NOMO-1 (cell line): ENCODE measurements around the gene CDC45.

Source experiments
- DNase-seq, 2 experiments: peaks; one replicate each; lab custom pipeline; 2025; ENCODE audit not compliant: unreplicated experiment in 2 of 2; lab: John Stamatoyannopoulos, UW

The CDC45 gene

GRCh38 chr22:19466848-19467752 is 12.6 kb upstream of the CDC45 start:
- DNase-seq = no peak

- DNase-seq = no peak
Observed at GRCh38 chr22:19467912-19468311, 11.8 kb upstream of the CDC45 start.

- no peak for DNase-seq
Observed at GRCh38 chr22:19469421-19469820, 10.3 kb upstream of the CDC45 start.

DNA sequence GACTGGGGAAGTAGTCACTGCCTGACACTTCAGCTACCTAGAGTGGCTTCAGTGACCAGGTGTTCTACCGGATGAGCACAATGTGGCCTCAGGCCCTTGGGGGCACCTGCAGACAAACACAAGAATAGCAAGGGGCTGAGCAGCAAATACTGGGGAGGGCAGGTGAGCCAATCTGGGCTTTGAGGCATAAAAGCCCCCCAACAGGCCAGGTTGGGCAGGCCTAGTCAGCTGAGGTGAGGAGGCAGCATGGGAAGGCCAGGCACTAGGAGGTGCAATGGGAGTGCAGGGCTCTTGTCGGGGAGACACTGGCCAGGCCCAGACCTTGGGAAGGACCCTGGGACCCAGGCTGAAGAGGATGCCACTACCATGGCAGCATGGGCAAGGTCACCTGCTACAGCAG is 9.7 kb upstream of the CDC45 start:
- DNase-seq = no peak

DNA sequence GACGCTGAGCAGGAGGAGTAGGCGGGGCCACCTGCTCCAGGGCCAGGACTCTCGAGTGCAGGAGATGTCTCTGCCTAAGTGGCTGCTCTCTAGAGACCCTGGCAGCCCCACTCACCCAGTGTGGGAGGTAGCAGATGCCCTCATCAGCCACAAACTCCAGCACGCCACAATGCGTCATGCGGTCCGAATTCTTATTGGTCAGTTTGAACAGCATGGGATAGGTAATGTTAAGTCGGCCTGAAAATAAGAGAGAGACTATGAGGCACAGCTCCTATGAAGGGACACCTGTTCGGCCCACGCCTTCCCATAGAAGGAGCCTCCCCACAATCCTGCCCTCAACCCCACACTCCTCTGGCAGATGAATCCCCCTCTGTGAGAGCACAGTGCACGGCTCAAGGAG is 8.1 kb upstream of the CDC45 start:
- DNase-seq = no peak

- DNase-seq = no peak
Observed at GRCh38 chr22:19472233-19472632, 7.5 kb upstream of the CDC45 start.

DNA sequence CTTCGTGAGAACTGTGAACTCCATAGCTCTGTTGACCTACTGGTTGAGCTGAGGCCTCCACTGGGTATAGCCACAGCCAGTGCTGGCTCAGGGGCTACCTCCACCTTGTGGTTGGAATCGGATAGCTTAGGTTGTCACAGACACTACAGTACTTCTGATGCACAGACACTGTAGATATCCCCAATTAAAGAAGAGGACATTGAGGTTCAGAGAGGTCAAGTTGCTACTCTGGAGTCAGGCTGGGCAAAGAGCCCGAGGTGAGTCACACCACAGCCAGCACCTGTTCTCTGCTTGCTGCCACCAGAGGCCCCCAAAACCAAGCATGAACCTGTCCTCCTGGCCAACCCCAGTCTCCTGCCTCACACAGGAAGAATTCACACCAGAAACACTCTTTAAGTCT is 6.1 kb upstream of the CDC45 start:
- no peak for DNase-seq

GRCh38 chr22:19476023-19476422 is 3.7 kb upstream of the CDC45 start:
- no peak for DNase-seq

DNA sequence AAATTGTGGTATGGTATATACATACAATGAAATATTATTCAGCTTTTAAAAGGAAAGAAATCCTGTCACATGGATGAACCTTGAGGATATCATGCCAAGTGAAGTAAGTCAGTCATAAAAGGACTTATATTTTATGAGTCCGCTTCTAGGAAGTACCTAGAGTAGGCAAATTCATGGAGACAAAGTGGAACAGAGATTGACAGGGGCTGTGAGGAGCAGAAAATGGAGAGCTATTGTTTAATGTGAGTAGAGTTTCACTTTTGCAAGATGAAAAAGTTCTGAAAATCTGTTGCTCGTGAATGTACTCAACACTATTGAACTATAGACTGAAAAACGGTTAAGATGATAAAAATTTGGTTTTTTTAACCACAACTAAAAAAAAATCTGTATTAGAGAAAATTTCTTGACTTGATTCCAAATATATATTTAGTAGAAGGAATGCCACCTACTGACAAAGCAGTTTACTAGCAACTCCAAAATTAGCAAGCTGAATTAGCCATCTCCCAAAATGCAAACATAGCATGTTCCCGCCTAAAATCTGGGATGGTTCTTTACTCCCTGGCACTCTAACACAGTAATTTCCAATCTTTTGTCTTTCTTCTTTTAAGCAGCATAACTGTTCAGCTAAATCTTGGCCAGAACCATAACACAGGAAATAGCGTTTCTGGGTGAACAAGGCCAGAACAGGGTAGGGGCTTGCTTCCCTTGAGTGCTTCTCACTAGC is 2.2 kb upstream of the CDC45 start:
- DNase-seq = peak in 1 of 2 experiments; percentile 1

GRCh38 chr22:19478045-19478900 is 1.4 kb upstream of the CDC45 start:
- DNase-seq = no peak

GRCh38 chr22:19478901-19479354 is 792 bp upstream of the CDC45 start, which contains the start of gene UFD1:
Gene UFD1 (minus strand): TSS chr22:19479193. CDS start chr22:19479085, 108 bp downstream.
- peak in 1 of 2 experiments; percentile 66 for DNase-seq

DNA sequence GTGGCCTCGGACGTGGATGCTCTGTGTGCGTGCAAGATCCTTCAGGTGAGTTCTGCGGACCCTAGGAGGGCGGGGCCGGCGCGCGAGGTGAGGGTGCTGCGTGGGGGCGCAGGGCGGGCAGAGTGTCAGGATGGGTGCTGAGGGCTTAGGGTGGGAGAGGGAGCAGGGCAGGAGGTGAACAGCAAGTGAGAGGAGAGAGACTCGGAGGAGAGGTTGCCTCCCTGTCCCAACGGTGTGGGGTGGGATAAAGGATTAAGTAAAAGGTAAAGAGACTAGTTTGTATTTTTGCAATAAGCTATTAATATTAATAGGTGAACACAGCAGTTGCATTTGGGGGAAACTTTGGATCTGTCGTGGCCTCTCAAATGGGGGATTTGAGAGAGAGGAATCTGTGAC is 451 bp downstream of the CDC45 start:
- no peak for DNase-seq

GRCh38 chr22:19480789-19481188 is 1.1 kb downstream of the CDC45 start:
- peak in 1 of 2 experiments; percentile 24 for DNase-seq

DNA sequence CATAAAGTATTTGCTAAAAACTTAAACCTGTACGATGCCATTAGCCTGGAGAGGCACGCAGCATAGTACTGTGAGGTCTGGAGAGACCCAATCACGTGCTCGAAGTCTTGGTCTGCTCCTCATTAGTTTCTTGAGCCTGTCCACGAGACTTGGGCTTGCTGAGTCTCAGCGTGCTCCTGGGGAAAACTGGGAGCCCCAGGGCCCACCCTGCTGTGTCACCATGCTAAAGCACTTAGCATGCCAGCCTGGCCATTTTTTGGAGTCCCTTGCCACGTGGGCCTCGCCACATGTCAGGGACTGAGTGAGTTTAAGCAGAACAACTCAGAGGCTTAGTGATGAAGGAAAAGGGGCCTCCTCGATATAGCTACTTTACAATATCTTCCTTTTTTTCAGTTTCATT is 2.6 kb downstream of the CDC45 start:
- no peak for DNase-seq

DNA sequence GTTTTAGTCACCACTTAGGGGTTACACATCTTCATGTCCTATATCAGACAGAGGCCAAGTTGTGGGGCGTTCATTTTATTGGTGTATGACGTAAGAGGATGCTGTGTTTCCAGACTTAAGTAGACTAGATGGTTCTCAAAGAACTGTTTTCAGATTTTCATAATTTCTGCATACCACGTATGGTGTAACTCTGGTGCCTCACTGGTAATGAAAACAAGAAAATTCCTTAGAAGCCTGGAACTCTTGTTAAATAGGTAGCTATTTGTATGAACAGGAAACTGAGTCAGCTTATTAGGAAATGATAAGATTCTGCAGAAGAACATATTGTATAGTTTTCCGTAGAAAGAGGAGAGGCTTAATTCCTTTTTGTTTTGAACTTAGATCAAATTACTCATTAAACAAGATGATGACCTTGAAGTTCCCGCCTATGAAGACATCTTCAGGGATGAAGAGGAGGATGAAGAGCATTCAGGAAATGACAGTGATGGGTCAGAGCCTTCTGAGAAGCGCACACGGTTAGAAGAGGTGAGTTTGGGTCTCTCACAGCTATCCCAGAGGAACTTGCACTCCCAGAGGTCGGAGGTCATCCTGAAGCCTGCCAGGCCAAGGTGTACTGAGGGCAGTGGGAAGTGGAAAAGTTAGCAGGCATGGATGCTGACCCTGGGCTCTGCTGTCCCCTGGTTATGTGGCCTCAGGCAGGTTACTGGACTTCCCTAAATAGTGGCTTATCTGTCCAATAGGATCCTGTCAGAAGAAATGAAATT is 3.9 kb downstream of the CDC45 start:
- no peak for DNase-seq

DNA sequence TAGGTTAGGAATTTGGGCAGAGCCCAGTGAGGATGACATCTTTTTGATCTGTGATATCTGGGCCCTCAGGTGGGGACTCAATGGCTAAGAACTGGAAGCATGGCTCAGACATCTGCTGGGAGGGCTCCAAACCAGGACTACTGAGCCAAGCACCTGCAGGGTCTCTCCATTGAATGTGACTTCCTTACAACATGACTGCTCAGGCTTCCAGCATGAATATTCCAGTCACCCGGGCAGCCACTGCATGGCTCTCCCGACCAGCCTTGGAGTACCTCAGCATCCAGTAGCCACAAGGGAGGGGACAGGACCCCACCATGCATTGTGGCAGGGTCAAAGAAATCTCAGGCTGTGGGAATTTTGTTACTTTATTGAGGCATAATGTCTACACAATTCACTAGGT is 8.6 kb downstream of the CDC45 start:
- DNase-seq = no peak

DNA sequence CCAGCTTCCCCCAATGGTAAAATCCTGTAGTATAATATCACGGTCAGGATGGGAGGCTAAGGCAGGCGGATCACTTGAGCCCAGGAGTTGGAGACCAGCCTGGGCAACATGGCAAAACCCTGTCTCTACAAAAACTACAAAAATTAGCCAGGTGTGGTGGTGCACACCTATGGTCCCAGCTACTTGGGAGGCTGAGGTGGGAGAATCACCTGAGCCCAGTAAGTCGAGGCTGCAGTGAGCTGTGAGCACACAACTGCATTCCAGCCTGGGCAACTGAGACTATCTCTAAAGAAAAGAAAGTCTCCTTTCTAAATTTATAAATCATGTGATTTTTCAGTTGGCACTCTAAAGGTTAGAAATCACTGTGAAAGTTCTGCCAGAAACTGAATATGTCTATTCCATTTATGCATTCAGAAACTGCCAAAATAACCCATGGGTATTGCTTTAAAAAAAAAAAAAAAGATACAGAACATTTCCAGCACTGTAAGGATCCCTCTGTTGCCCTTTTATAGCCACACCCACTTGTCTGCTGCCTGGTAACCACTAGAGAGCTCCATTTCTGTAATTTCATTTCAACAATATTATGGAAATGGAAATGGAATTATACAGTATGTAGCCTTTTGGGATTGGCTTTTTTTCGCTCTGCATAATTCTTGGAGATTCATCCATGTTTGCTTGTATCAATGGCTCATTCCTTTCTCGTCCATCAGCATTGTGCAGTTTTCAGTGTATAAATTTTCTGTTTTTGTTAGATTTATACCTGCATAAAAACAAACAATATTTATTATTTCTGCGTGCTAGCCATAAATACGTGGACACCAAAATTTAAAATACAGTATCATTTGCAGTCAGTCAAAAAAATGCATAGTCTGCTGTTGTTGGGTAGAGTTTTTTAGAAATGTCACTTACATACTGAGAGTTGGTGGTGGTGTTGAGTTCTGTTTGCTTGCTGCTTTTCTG is 9.4 kb downstream of the CDC45 start:
- no peak for DNase-seq

GRCh38 chr22:19490628-19491230 is 11.0 kb downstream of the CDC45 start:
- DNase-seq = no peak
